Measurements from ENCODE around the gene SCPEP1.

DNA sequence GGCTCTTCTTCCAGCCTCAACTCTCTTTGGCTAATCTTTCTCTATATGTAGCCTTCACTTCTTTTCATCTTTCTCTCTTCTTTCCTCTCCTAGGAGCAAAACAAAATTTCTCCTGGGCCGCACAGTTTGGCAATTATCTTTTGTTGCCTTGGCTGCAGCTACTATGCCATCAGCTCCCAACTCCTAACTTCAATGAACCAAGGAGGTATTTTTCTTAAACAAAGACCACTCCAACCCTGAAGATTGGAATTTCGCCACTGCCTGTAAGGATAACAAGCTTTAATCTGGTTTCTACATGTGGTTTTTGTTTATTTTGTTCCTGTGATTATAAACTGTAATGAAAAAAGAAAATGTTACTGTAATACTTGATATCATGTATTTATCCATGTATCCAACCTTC lies 2.3 kb upstream of the SCPEP1 start:
- TF ChIP-seq, protein P1, sequence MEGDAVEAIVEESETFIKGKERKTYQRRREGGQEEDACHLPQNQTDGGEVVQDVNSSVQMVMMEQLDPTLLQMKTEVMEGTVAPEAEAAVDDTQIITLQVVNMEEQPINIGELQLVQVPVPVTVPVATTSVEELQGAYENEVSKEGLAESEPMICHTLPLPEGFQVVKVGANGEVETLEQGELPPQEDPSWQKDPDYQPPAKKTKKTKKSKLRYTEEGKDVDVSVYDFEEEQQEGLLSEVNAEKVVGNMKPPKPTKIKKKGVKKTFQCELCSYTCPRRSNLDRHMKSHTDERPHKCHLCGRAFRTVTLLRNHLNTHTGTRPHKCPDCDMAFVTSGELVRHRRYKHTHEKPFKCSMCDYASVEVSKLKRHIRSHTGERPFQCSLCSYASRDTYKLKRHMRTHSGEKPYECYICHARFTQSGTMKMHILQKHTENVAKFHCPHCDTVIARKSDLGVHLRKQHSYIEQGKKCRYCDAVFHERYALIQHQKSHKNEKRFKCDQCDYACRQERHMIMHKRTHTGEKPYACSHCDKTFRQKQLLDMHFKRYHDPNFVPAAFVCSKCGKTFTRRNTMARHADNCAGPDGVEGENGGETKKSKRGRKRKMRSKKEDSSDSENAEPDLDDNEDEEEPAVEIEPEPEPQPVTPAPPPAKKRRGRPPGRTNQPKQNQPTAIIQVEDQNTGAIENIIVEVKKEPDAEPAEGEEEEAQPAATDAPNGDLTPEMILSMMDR (conservative IDR thresholded peaks at IDR 0.05 in 1 of 2, IDR thresholded peaks at IDR 0.05 in 1 of 2; ENCODE audit: low read depth in 1 of 2, low read length in 2 of 2) = no peak
- TF ChIP-seq EZH2 (IDR thresholded peaks at IDR 0.05; ENCODE audit: low read length, missing control alignments) = no peak
